Measurements from ENCODE around the gene SLC24A4.

GRCh38 chr14:92497391-92497790 is 174.4 kb downstream of the SLC24A4 start:
- TF ChIP-seq POLR2AphosphoS5 (IDR thresholded peaks at IDR 0.05; ENCODE audit: insufficient read depth in 1 of 2, low read depth in 1 of 2), result no peak
- TF ChIP-seq CTCF (IDR thresholded peaks at IDR 0.05), result no peak
- TF ChIP-seq POLR2A (IDR thresholded peaks at IDR 0.05), result no peak

Measured in vagina (tissue), 2 donors.